OCI-LY3 (cell line): ENCODE data around the gene JAKMIP1.

Source experiments
- H2AFZ ChIP-seq: fragments of 200-600, 300-600 bp; shearing (Covaris generic); 2 replicates; pipeline ENCODE4 v1.6.0; 2014; ENCODE audit warnings: antibody characterized with exemption, low read depth, low read length
- H3K27ac ChIP-seq: fragments of 200-600, 300-600 bp; sonication (generic); 2 replicates; pipeline ENCODE4 v1.5.1; 2014; ENCODE audit warnings: mild to moderate bottlenecking, low read length, moderate library complexity, mixed read lengths
- H3K27me3 ChIP-seq: fragments of 200-600, 300-600 bp; sonication (generic); 2 replicates; pipeline ENCODE4 v1.6.1; 2014; ENCODE audit warnings: low read depth, low read length, mixed read lengths
- H3K36me3 ChIP-seq: fragments of 200-600, 300-600 bp; sonication (generic); replicated peaks from 2 replicates; pipeline ENCODE3; 2014; ENCODE audit warnings: low read depth, low read length, mixed read lengths
- H3K4me1 ChIP-seq: fragments of 300-600, 200-600 bp; sonication (generic); 2 replicates; pipeline ENCODE4 v1.6.1; 2014; ENCODE audit warnings: low read length, mixed read lengths
- H3K4me2 ChIP-seq: fragments of 200-600, 300-600 bp; sonication (generic); 2 replicates; pipeline ENCODE4 v1.6.1; 2014; ENCODE audit warnings: low read length, mixed read lengths
- H3K4me3 ChIP-seq: fragments of 300-600, 200-600 bp; sonication (generic); 2 replicates; pipeline ENCODE4 v1.5.1; 2014; ENCODE audit warnings: antibody characterized with exemption, mild to moderate bottlenecking, low read length, moderate library complexity
- H3K79me2 ChIP-seq: fragments of 300-600, 200-600 bp; shearing (Covaris generic); 2 replicates; pipeline ENCODE4 v1.6.1; 2014; ENCODE audit warnings: mild to moderate bottlenecking, low read length, mixed read lengths
- H3K9ac ChIP-seq: fragments of 300-600, 200-600 bp; shearing (Covaris generic); 2 replicates; pipeline ENCODE4 v1.6.0; 2014; ENCODE audit warnings: mild to moderate bottlenecking, low read length, moderate library complexity
- H3K9me3 ChIP-seq: fragments of 200-600, 300-600 bp; shearing (Covaris generic); 2 replicates; pipeline ENCODE4 v1.6.1; 2014; ENCODE audit warnings: low read length, mixed read lengths; ENCODE audit not compliant: insufficient read depth
- H4K20me1 ChIP-seq: fragments of 200-600, 300-600 bp; sonication (generic); 2 replicates; pipeline ENCODE4 v1.6.1; 2016; ENCODE audit warnings: low read length, mixed read lengths; ENCODE audit not compliant: insufficient read depth
- EZH2phosphoT487 ChIP-seq: fragments of 200-600 bp; shearing (Covaris generic); IDR thresholded peaks from 2 replicates; pipeline ENCODE4 v1.6.1; 2018; ENCODE audit warnings: antibody characterized with exemption, mixed run types, low read depth
- TF ChIP-seq, protein P1 (sequence below): fragments of 200-600, 300-600 bp; sonication (generic); IDR thresholded peaks from 2 replicates; pipeline ENCODE4 v1.5.1; 2014; ENCODE audit warnings: antibody characterized with exemption, low read length, low read depth

Gene JAKMIP1

GRCh38 chr4:6228158-6229067 lies 28.1 kb upstream of the JAKMIP1 start:
- Histone ChIP-seq H3K36me3 (no peaks in the 10 kb centered on the region), H3K4me2 (no peak overlapping the region), H3K27me3 (no peaks in the 10 kb centered on the region; the same call in 1 of the 2 replicates), H3K4me3 (no peak overlapping the region), H3K27ac (no peak overlapping the region), H3K9me3 (no peaks in the 10 kb centered on the region), H4K20me1 (no peaks in the 10 kb centered on the region), H3K9ac (no peak overlapping the region), H3K79me2 (no peaks in the 10 kb centered on the region), H3K4me1 (no peaks in the 10 kb centered on the region), H2AFZ (no peak overlapping the region)
- no peak for TF ChIP-seq EZH2phosphoT487
- TF ChIP-seq, protein P1, sequence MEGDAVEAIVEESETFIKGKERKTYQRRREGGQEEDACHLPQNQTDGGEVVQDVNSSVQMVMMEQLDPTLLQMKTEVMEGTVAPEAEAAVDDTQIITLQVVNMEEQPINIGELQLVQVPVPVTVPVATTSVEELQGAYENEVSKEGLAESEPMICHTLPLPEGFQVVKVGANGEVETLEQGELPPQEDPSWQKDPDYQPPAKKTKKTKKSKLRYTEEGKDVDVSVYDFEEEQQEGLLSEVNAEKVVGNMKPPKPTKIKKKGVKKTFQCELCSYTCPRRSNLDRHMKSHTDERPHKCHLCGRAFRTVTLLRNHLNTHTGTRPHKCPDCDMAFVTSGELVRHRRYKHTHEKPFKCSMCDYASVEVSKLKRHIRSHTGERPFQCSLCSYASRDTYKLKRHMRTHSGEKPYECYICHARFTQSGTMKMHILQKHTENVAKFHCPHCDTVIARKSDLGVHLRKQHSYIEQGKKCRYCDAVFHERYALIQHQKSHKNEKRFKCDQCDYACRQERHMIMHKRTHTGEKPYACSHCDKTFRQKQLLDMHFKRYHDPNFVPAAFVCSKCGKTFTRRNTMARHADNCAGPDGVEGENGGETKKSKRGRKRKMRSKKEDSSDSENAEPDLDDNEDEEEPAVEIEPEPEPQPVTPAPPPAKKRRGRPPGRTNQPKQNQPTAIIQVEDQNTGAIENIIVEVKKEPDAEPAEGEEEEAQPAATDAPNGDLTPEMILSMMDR = no peak

DNA sequence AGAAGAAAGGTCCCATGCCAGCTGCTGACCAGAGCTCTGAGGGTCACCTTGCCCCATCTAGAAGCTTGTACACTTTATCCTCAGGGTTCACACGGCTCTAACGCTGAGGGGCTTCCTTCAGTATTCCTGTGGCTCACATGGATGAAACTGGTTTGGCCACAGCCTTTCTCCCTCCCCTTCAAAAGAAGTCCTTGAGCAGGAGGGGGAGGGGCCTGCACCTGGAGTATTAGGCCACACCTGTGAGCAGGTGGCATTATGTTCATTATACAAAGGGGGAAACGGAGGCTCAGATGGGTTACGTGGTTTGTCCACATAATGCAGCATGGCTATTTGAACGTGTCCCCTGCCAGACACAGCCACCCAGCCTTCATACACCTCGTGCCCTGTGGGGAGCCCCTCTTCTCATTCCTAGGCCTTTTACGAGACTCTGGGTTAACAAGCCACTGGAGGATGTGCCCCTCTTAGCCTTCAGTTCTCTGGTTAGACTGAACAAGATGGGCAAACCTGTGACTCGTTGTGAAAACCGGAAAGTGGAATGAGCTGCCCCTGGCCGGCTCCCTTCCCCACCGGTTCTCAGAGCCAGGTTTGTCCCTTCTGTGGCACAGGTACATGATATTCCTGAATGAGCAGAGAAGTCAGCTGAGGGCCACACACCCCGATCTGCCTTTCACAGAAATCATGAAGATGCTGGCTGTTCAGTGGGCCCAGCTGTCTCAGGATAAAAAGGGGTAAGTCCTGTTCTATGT lies 27.2 kb upstream of the JAKMIP1 start:
- H3K79me2 ChIP-seq = no peaks in the 10 kb centered on the region
- H3K9me3 ChIP-seq = no peaks in the 10 kb centered on the region
- no peak overlapping the region for H3K9ac ChIP-seq
- no peaks in the 10 kb centered on the region; the same call in 1 of the 2 replicates for H3K27me3 ChIP-seq
- no peaks in the 10 kb centered on the region for H4K20me1 ChIP-seq
- no peak overlapping the region for H3K27ac ChIP-seq
- no peak for TF ChIP-seq EZH2phosphoT487
- TF ChIP-seq, protein P1 = no peak
- H3K4me1 ChIP-seq = no peaks in the 10 kb centered on the region
- no peak overlapping the region for H3K4me2 ChIP-seq
- no peak overlapping the region for H3K4me3 ChIP-seq
- no peak overlapping the region for H2AFZ ChIP-seq
- H3K36me3 ChIP-seq = no peaks in the 10 kb centered on the region

GRCh38 chr4:6226506-6226905 lies 26.2 kb upstream of the JAKMIP1 start:
- H4K20me1 ChIP-seq = no peaks in the 10 kb centered on the region
- no peaks in the 10 kb centered on the region for H3K79me2 ChIP-seq
- no peak overlapping the region for H3K9ac ChIP-seq
- no peaks in the 10 kb centered on the region for H3K36me3 ChIP-seq
- H3K4me3 ChIP-seq = no peak overlapping the region
- no peaks in the 10 kb centered on the region; the same call in 1 of the 2 replicates for H3K27me3 ChIP-seq
- TF ChIP-seq, protein P1 = no peak
- no peak for TF ChIP-seq EZH2phosphoT487
- H2AFZ ChIP-seq = no peak overlapping the region
- no peak overlapping the region for H3K4me2 ChIP-seq
- H3K9me3 ChIP-seq = no peaks in the 10 kb centered on the region
- H3K4me1 ChIP-seq = no peaks in the 10 kb centered on the region
- H3K27ac ChIP-seq = no peak overlapping the region

- Histone ChIP-seq H3K36me3 (no peaks in the 10 kb centered on the region), H3K27ac (no peak overlapping the region), H3K4me1 (no peaks in the 10 kb centered on the region), H3K27me3 (no peaks in the 10 kb centered on the region; the same call in 1 of the 2 replicates), H3K4me2 (no peak overlapping the region), H4K20me1 (no peaks in the 10 kb centered on the region), H3K79me2 (no peaks in the 10 kb centered on the region), H3K9me3 (no peaks in the 10 kb centered on the region), H3K9ac (no peak overlapping the region), H3K4me3 (no peak overlapping the region), H2AFZ (no peak overlapping the region)
- TF ChIP-seq, protein P1 = no peak
- no peak for TF ChIP-seq EZH2phosphoT487
Measured at GRCh38 chr4:6225469-6225868, 25.1 kb upstream of the JAKMIP1 start.
